CD1c-positive myeloid dendritic cell (primary cell): ENCODE results near the gene C22orf23.

ENCODE experiments used
- DNase-seq: peaks from one replicate; pipeline ENCODE4 v3.0.0-alpha.2; 2016; ENCODE audit errors: extremely low spot score

The C22orf23 gene

GRCh38 chr22:37898441-37899181 lies 54.8 kb downstream of the C22orf23 start:
- DNase-seq, result no peak

- no peak for DNase-seq
These were observed 55.6 kb downstream of the C22orf23 start for GRCh38 chr22:37897807-37898206.

- DNase-seq, result no peak
These were observed 56.5 kb downstream of the C22orf23 start for GRCh38 chr22:37896939-37897338.

GRCh38 chr22:37896181-37896592 lies 57.2 kb downstream of the C22orf23 start:
- no peak for DNase-seq

GRCh38 chr22:37894939-37895670 lies 58.3 kb downstream of the C22orf23 start:
- no peak for DNase-seq

GRCh38 chr22:37893583-37893983 lies 59.8 kb downstream of the C22orf23 start:
- no peak for DNase-seq
